ENCODE data around the gene CTU1.

Gene CTU1

GRCh38 chr19:51086153-51086850, 21.9 kb downstream of the CTU1 start:
- Histone ChIP-seq H3K27me3 (ENCODE audit: control insufficient read depth in 5 of 5, insufficient read depth in 4 of 5, low read length in 5 of 5) (peaks cover 3 to 26% (median 13%) of the 10 kb centered on the region in 5 donors), H3K4me1 (ENCODE audit: control insufficient read depth in 5 of 5, insufficient read depth in 5 of 5, low read length in 5 of 5) (no peaks in the 10 kb centered on the region), H3K4me3 (ENCODE audit: low read depth in 1 of 5, low read length in 5 of 5) (no peak overlapping the region), H3K36me3 (ENCODE audit: control insufficient read depth in 5 of 5, insufficient read depth in 5 of 5, low read length in 5 of 5) (peaks cover 0 to 2% (median 0%) of the 10 kb centered on the region in 5 donors), H3K27ac (ENCODE audit: low read depth, low read length) (no peak overlapping the region), H3K9ac (ENCODE audit: low read length in 5 of 5) (no peak overlapping the region), H3K9me3 (ENCODE audit: control insufficient read depth in 5 of 5, low read length in 5 of 5) (no peaks in the 10 kb centered on the region)

GRCh38 chr19:51084505-51084904, 23.7 kb downstream of the CTU1 start:
- Histone ChIP-seq H3K9ac (ENCODE audit: low read length in 5 of 5) (no peak overlapping the region), H3K4me1 (ENCODE audit: control insufficient read depth in 5 of 5, insufficient read depth in 5 of 5, low read length in 5 of 5) (peaks cover 0 to 3% (median 0%) of the 10 kb centered on the region in 5 donors), H3K4me3 (ENCODE audit: low read depth in 1 of 5, low read length in 5 of 5) (no peak overlapping the region), H3K27ac (ENCODE audit: low read depth, low read length) (no peak overlapping the region), H3K36me3 (ENCODE audit: control insufficient read depth in 5 of 5, insufficient read depth in 5 of 5, low read length in 5 of 5) (peaks cover 0 to 2% (median 0%) of the 10 kb centered on the region in 5 donors), H3K9me3 (ENCODE audit: control insufficient read depth in 5 of 5, low read length in 5 of 5) (no peaks in the 10 kb centered on the region), H3K27me3 (ENCODE audit: control insufficient read depth in 5 of 5, insufficient read depth in 4 of 5, low read length in 5 of 5) (peaks cover 3 to 23% (median 13%) of the 10 kb centered on the region in 5 donors)

- peaks cover 3 to 20% (median 13%) of the 10 kb centered on the region in 5 donors for H3K27me3 ChIP-seq (ENCODE audit: control insufficient read depth in 5 of 5, insufficient read depth in 4 of 5, low read length in 5 of 5)
- H3K36me3 ChIP-seq (ENCODE audit: control insufficient read depth in 5 of 5, insufficient read depth in 5 of 5, low read length in 5 of 5): peaks cover 0 to 2% (median 0%) of the 10 kb centered on the region in 5 donors
- no peaks in the 10 kb centered on the region for H3K9me3 ChIP-seq (ENCODE audit: control insufficient read depth in 5 of 5, low read length in 5 of 5)
- H3K27ac ChIP-seq (ENCODE audit: low read depth, low read length): no peak overlapping the region
- H3K4me3 ChIP-seq (ENCODE audit: low read depth in 1 of 5, low read length in 5 of 5): no peak overlapping the region
- H3K4me1 ChIP-seq (ENCODE audit: control insufficient read depth in 5 of 5, insufficient read depth in 5 of 5, low read length in 5 of 5): peaks cover 0 to 4% (median 0%) of the 10 kb centered on the region in 5 donors
- H3K9ac ChIP-seq (ENCODE audit: low read length in 5 of 5): no peak overlapping the region
Measured at GRCh38 chr19:51083783-51084182, 24.4 kb downstream of the CTU1 start.

GRCh38 chr19:51083181-51083580, 25.0 kb downstream of the CTU1 start:
- Histone ChIP-seq H3K4me3 (ENCODE audit: low read depth in 1 of 5, low read length in 5 of 5) (no peak overlapping the region), H3K27me3 (ENCODE audit: control insufficient read depth in 5 of 5, insufficient read depth in 4 of 5, low read length in 5 of 5) (peaks cover 3 to 24% (median 13%) of the 10 kb centered on the region in 5 donors), H3K9ac (ENCODE audit: low read length in 5 of 5) (no peak overlapping the region), H3K4me1 (ENCODE audit: control insufficient read depth in 5 of 5, insufficient read depth in 5 of 5, low read length in 5 of 5) (peaks cover 0 to 4% (median 0%) of the 10 kb centered on the region in 5 donors), H3K9me3 (ENCODE audit: control insufficient read depth in 5 of 5, low read length in 5 of 5) (no peaks in the 10 kb centered on the region), H3K27ac (ENCODE audit: low read depth, low read length) (no peak overlapping the region), H3K36me3 (ENCODE audit: control insufficient read depth in 5 of 5, insufficient read depth in 5 of 5, low read length in 5 of 5) (peaks cover 0 to 2% (median 0%) of the 10 kb centered on the region in 5 donors)

GRCh38 chr19:51082611-51083010, 25.6 kb downstream of the CTU1 start, which contains the start of gene KLK14:
KLK14 (minus strand) TSS chr19:51082887; CDS start chr19:51082614, 273 bp downstream.
- H3K9me3 ChIP-seq (ENCODE audit: control insufficient read depth in 5 of 5, low read length in 5 of 5): no peaks in the 10 kb centered on the region
- peaks cover 3 to 24% (median 13%) of the 10 kb centered on the region in 5 donors for H3K27me3 ChIP-seq (ENCODE audit: control insufficient read depth in 5 of 5, insufficient read depth in 4 of 5, low read length in 5 of 5)
- peaks cover 0 to 2% (median 0%) of the 10 kb centered on the region in 5 donors for H3K36me3 ChIP-seq (ENCODE audit: control insufficient read depth in 5 of 5, insufficient read depth in 5 of 5, low read length in 5 of 5)
- no peak within 1 kb of the TSS for H3K9ac ChIP-seq (ENCODE audit: low read length in 5 of 5)
- peaks cover 0 to 4% (median 0%) of the 10 kb centered on the region in 5 donors for H3K4me1 ChIP-seq (ENCODE audit: control insufficient read depth in 5 of 5, insufficient read depth in 5 of 5, low read length in 5 of 5)
- H3K27ac ChIP-seq (ENCODE audit: low read depth, low read length): no peak within 1 kb of the TSS
- no peak within 1 kb of the TSS for H3K4me3 ChIP-seq (ENCODE audit: low read depth in 1 of 5, low read length in 5 of 5)

- Histone ChIP-seq H3K27me3 (ENCODE audit: control insufficient read depth in 5 of 5, insufficient read depth in 4 of 5, low read length in 5 of 5) (peaks cover 3 to 21% (median 15%) of the 10 kb centered on the region in 5 donors), H3K36me3 (ENCODE audit: control insufficient read depth in 5 of 5, insufficient read depth in 5 of 5, low read length in 5 of 5) (peaks cover 0 to 2% (median 0%) of the 10 kb centered on the region in 5 donors), H3K27ac (ENCODE audit: low read depth, low read length) (no peak overlapping the region), H3K4me1 (ENCODE audit: control insufficient read depth in 5 of 5, insufficient read depth in 5 of 5, low read length in 5 of 5) (peaks cover 0 to 4% (median 0%) of the 10 kb centered on the region in 5 donors), H3K9me3 (ENCODE audit: control insufficient read depth in 5 of 5, low read length in 5 of 5) (no peaks in the 10 kb centered on the region), H3K9ac (ENCODE audit: low read length in 5 of 5) (no peak overlapping the region), H3K4me3 (ENCODE audit: low read depth in 1 of 5, low read length in 5 of 5) (no peak overlapping the region)
Measured at GRCh38 chr19:51081476-51081875, 26.7 kb downstream of the CTU1 start.

GRCh38 chr19:51079481-51080110, 28.6 kb downstream of the CTU1 start:
- Histone ChIP-seq H3K9me3 (ENCODE audit: control insufficient read depth in 5 of 5, low read length in 5 of 5) (peaks cover 0 to 2% (median 0%) of the 10 kb centered on the region in 5 donors), H3K27me3 (ENCODE audit: control insufficient read depth in 5 of 5, insufficient read depth in 4 of 5, low read length in 5 of 5) (peaks cover 8 to 19% (median 15%) of the 10 kb centered on the region in 5 donors), H3K4me1 (ENCODE audit: control insufficient read depth in 5 of 5, insufficient read depth in 5 of 5, low read length in 5 of 5) (peaks cover 0 to 4% (median 0%) of the 10 kb centered on the region in 5 donors), H3K36me3 (ENCODE audit: control insufficient read depth in 5 of 5, insufficient read depth in 5 of 5, low read length in 5 of 5) (no peaks in the 10 kb centered on the region), H3K4me3 (ENCODE audit: low read depth in 1 of 5, low read length in 5 of 5) (no peak overlapping the region), H3K27ac (ENCODE audit: low read depth, low read length) (no peak overlapping the region), H3K9ac (ENCODE audit: low read length in 5 of 5) (no peak overlapping the region)

GRCh38 chr19:51078731-51079130, 29.5 kb downstream of the CTU1 start:
- peaks cover 0 to 9% (median 4%) of the 10 kb centered on the region in 5 donors for H3K9me3 ChIP-seq (ENCODE audit: control insufficient read depth in 5 of 5, low read length in 5 of 5)
- no peaks in the 10 kb centered on the region for H3K36me3 ChIP-seq (ENCODE audit: control insufficient read depth in 5 of 5, insufficient read depth in 5 of 5, low read length in 5 of 5)
- no peak overlapping the region for H3K27ac ChIP-seq (ENCODE audit: low read depth, low read length)
- H3K4me3 ChIP-seq (ENCODE audit: low read depth in 1 of 5, low read length in 5 of 5): no peak overlapping the region
- H3K27me3 ChIP-seq (ENCODE audit: control insufficient read depth in 5 of 5, insufficient read depth in 4 of 5, low read length in 5 of 5): peaks cover 7 to 18% (median 10%) of the 10 kb centered on the region in 5 donors
- H3K4me1 ChIP-seq (ENCODE audit: control insufficient read depth in 5 of 5, insufficient read depth in 5 of 5, low read length in 5 of 5): peaks cover 0 to 4% (median 0%) of the 10 kb centered on the region in 5 donors
- H3K9ac ChIP-seq (ENCODE audit: low read length in 5 of 5): no peak overlapping the region

- H3K27ac ChIP-seq (ENCODE audit: low read depth, low read length): no peak overlapping the region
Measured at GRCh38 chr19:51078104-51078503, 30.1 kb downstream of the CTU1 start.

More at GRCh38 chr19:51078104-51078503, 30.1 kb downstream of the CTU1 start:
- Histone ChIP-seq H3K27me3 (ENCODE audit: control insufficient read depth in 5 of 5, insufficient read depth in 4 of 5, low read length in 5 of 5) (peaks cover 7 to 16% (median 9%) of the 10 kb centered on the region in 5 donors), H3K4me3 (ENCODE audit: low read depth in 1 of 5, low read length in 5 of 5) (no peak overlapping the region), H3K9ac (ENCODE audit: low read length in 5 of 5) (no peak overlapping the region), H3K4me1 (ENCODE audit: control insufficient read depth in 5 of 5, insufficient read depth in 5 of 5, low read length in 5 of 5) (peaks cover 0 to 4% (median 0%) of the 10 kb centered on the region in 5 donors), H3K36me3 (ENCODE audit: control insufficient read depth in 5 of 5, insufficient read depth in 5 of 5, low read length in 5 of 5) (no peaks in the 10 kb centered on the region), H3K9me3 (ENCODE audit: control insufficient read depth in 5 of 5, low read length in 5 of 5) (peaks cover 0 to 12% (median 4%) of the 10 kb centered on the region in 5 donors)
